GM12878 (cell line): ENCODE data around the gene SNRK. TPM values are rescaled to one million over a fixed set of nuclear protein-coding genes. Genes with fewer than 3 reads are reported as not detected.

Experiments used
- REST ChIP-seq: IDR thresholded peaks from 2 replicates; pipeline ENCODE4 v1.6.1; 2012; ENCODE audit warnings: mild to moderate bottlenecking, low read depth, low read length
- SREBF1 ChIP-seq: IDR thresholded peaks from 2 replicates; pipeline ENCODE4 v1.6.1; 2012; ENCODE audit warnings: mild to moderate bottlenecking, low read length
- polyA plus RNA-seq, 11 experiments: library from polyadenylated mRNA; depleted of rRNA in 4 of 11; unstranded in 6 of 11; stranded (reverse) in 5 of 11; fragments of >200 nt; fragmentation: Nextera tagmentation in 4 of 11; fragmentation: Illumina TruSeq in 1 of 11; extraction: Ambion mirVana in 4 of 11; extraction: Trizol in 1 of 11; gene quantifications; 1 replicate in 1 of 11; 2 replicates in 10 of 11; pipeline versions ENCODE4 v1.2.1 to v1.2.3, GENCODE V29; 2011 to 2016; ENCODE audit warnings: inconsistent platforms in 2 of 11, missing spikeins in 2 of 11, low read depth in 1 of 11
- total RNA-seq, 4 experiments: library from RNA; depleted of rRNA in 3 of 4; stranded (reverse); fragments of >200 nt in 3 of 4; fragmentation: Illumina TruSeq in 1 of 4; extraction: Trizol in 1 of 4; gene quantifications; 2 replicates each; pipeline versions ENCODE4 v1.2.1 to v1.2.3, GENCODE V29; 2013 to 2021

SNRK gene
- total and polyA plus RNA-seq, 10 of the 15 experiments (the other 5 are each of a cell fraction or from before 2014, with no cell fraction given) = 1.6 to 12.1 (median 7.6) TPM

- no peak for TF ChIP-seq REST
- no peak for TF ChIP-seq SREBF1
- TF ChIP-seq, all 136 proteins: peak for 0
Observed at GRCh38 chr3:43400167-43400566, 113.8 kb downstream of the SNRK start (continued).

Other genes starting within 250 kb of the SNRK start
- gene POMGNT2, start 180.5 kb upstream of the SNRK start, total RNA-seq (2014; rRNA removed) = 0.17 and 0.22 TPM in 2 replicates
- gene POMGNT2, start 180.5 kb upstream of the SNRK start, total RNA-seq (2014; rRNA removed; fragmentation: Illumina TruSeq; extraction: Trizol) = 0.09 TPM in 2 replicates
- 0.13 and 0.15 TPM in 2 replicates for gene POMGNT2, start 180.5 kb upstream of the SNRK start, total RNA-seq (2021)
- 0.55 and 1.7 TPM in 2 replicates for gene POMGNT2, start 180.5 kb upstream of the SNRK start, polyA plus RNA-seq (2011; rRNA removed)
- gene POMGNT2, start 180.5 kb upstream of the SNRK start, polyA plus RNA-seq (2014; fragmentation: Illumina TruSeq; extraction: Trizol) = 0.12 TPM in 1 of 2 replicates, not detected in the other
- gene POMGNT2, start 180.5 kb upstream of the SNRK start, polyA plus RNA-seq (2014; fragmentation: Nextera tagmentation; extraction: Ambion mirVana) = under 1 TPM in 1 of 2 experiments, not detected in 1; 0.02 TPM
- gene POMGNT2, start 180.5 kb upstream of the SNRK start, polyA plus RNA-seq (2014; rRNA removed) = 0.23 and 0.32 TPM in 2 replicates
- under 1 TPM; 0.24 to 0.33 TPM for gene POMGNT2, start 180.5 kb upstream of the SNRK start, polyA plus RNA-seq (2016; fragmentation: Nextera tagmentation; extraction: Ambion mirVana)